OCI-LY1 (cell line): Measurements from ENCODE around the gene FAM240A.

ENCODE experiments used
- H2AFZ ChIP-seq: fragments of 200-600 bp; sonication (generic), shearing (Covaris generic); 2 replicates; pipeline ENCODE4 v1.6.0; 2014; ENCODE audit warnings: antibody characterized with exemption, mild to moderate bottlenecking, low read length
- H3F3A ChIP-seq: fragments of 200-600 bp; sonication (generic), shearing (Covaris generic); 2 replicates; pipeline ENCODE4 v1.6.0; 2014; ENCODE audit warnings: mild to moderate bottlenecking, antibody characterized with exemption, low read length, moderate library complexity; ENCODE audit not compliant: insufficient read depth
- H3K27ac ChIP-seq: fragments of 200-600 bp; sonication (generic); 2 replicates; pipeline ENCODE4 v1.5.1; 2014; ENCODE audit warnings: low read length, mixed run types, mild to moderate bottlenecking, low read depth; ENCODE audit not compliant: poor library complexity, severe bottlenecking
- H3K27me3 ChIP-seq: fragments of 200-600 bp; sonication (generic); 2 replicates; pipeline ENCODE4 v1.6.0; 2014; ENCODE audit warnings: antibody characterized with exemption, mild to moderate bottlenecking, low read length, moderate library complexity; ENCODE audit not compliant: insufficient read depth
- H3K36me3 ChIP-seq: fragments of 200-600 bp; sonication (generic); 2 replicates; pipeline ENCODE4 v1.6.1; 2014; ENCODE audit warnings: mild to moderate bottlenecking, antibody characterized with exemption, low read length, moderate library complexity, mixed read lengths; ENCODE audit not compliant: insufficient read depth
- H3K4me1 ChIP-seq: fragments of 200-600 bp; sonication (generic); 2 replicates; pipeline ENCODE4 v1.5.1; 2014; ENCODE audit warnings: mild to moderate bottlenecking, low read length, moderate library complexity; ENCODE audit not compliant: insufficient read depth, severe bottlenecking
- H3K4me2 ChIP-seq: fragments of 200-600 bp; sonication (generic), shearing (Covaris generic); 2 replicates; pipeline ENCODE4 v1.6.1; 2014; ENCODE audit warnings: low read length
- H3K4me3 ChIP-seq: fragments of 200-600 bp; sonication (generic); 2 replicates; pipeline ENCODE4 v1.5.1; 2014; ENCODE audit warnings: low read length, low read depth, mild to moderate bottlenecking, mixed read lengths; ENCODE audit not compliant: poor library complexity, severe bottlenecking
- H3K79me2 ChIP-seq: fragments of 200-600 bp; shearing (Covaris generic); 2 replicates; pipeline ENCODE4 v1.6.1; 2016; ENCODE audit warnings: mixed run types, low read length, mixed read lengths; ENCODE audit not compliant: insufficient read depth
- H3K9ac ChIP-seq: fragments of 200-600 bp; sonication (generic), shearing (Covaris generic); 2 replicates; pipeline ENCODE4 v1.6.1; 2014; ENCODE audit warnings: mild to moderate bottlenecking, low read length, mixed read lengths
- H3K9me2 ChIP-seq: fragments of 200-600 bp; sonication (generic), shearing (Covaris generic); 2 replicates; pipeline ENCODE4 v1.6.1; 2014; ENCODE audit warnings: low read depth, mild to moderate bottlenecking, low read length, mixed read lengths
- H3K9me3 ChIP-seq: fragments of 200-600 bp; shearing (Covaris generic); 2 replicates; pipeline ENCODE4 v1.6.1; 2014; ENCODE audit warnings: low read length, mixed read lengths
- H4K20me1 ChIP-seq: fragments of 200-600 bp; sonication (generic), shearing (Covaris generic); 2 replicates; pipeline ENCODE4 v1.6.0; 2016; ENCODE audit warnings: mild to moderate bottlenecking, low read length; ENCODE audit not compliant: insufficient read depth
- CTCF ChIP-seq: fragments of 200-600 bp; sonication (generic), shearing (Covaris generic); IDR thresholded peaks from 2 replicates; pipeline ENCODE4 v1.5.1; 2017; ENCODE audit warnings: mild to moderate bottlenecking, antibody characterized with exemption, low read length, moderate library complexity, mixed read lengths
- EZH2 ChIP-seq: fragments of 200-600 bp; sonication (generic), shearing (Covaris generic); IDR thresholded peaks from 2 replicates; pipeline ENCODE4 v1.8.0; 2017; ENCODE audit warnings: borderline replicate concordance, mixed run types, mild to moderate bottlenecking, antibody characterized with exemption, low read length, moderate library complexity, mixed read lengths

The FAM240A gene

GRCh38 chr3:46615050-46615775 is 2.9 kb downstream of the FAM240A start:
- H3K27me3 ChIP-seq: no peaks in the 10 kb centered on the region
- H3K79me2 ChIP-seq: no peaks in the 10 kb centered on the region
- no peaks in the 10 kb centered on the region for H3K9me3 ChIP-seq
- H3K9ac ChIP-seq: no peak overlapping the region
- no peaks in the 10 kb centered on the region for H3K36me3 ChIP-seq
- H2AFZ ChIP-seq: no peak overlapping the region
- TF ChIP-seq CTCF (no peak), EZH2 (no peak)
- H3K27ac ChIP-seq: no peak overlapping the region
- no peaks in the 10 kb centered on the region for H3K4me1 ChIP-seq
- H3K9me2 ChIP-seq: no peaks in the 10 kb centered on the region
- no peaks in the 10 kb centered on the region for H3F3A ChIP-seq
- no peak overlapping the region for H3K4me3 ChIP-seq
- no peaks in the 10 kb centered on the region for H4K20me1 ChIP-seq
- H3K4me2 ChIP-seq: no peak overlapping the region

- Histone ChIP-seq H3K79me2 (no peaks in the 10 kb centered on the region), H3K9me2 (no peaks in the 10 kb centered on the region), H3F3A (no peaks in the 10 kb centered on the region), H3K9me3 (no peaks in the 10 kb centered on the region), H3K4me2 (no peak overlapping the region), H3K27me3 (no peaks in the 10 kb centered on the region), H3K27ac (no peak overlapping the region), H3K9ac (no peak overlapping the region), H3K4me3 (no peak overlapping the region), H3K4me1 (no peaks in the 10 kb centered on the region), H3K36me3 (no peaks in the 10 kb centered on the region), H4K20me1 (no peaks in the 10 kb centered on the region), H2AFZ (no peak overlapping the region)
- TF ChIP-seq EZH2 (no peak), CTCF (no peak)
These were observed 3.7 kb downstream of the FAM240A start for GRCh38 chr3:46615976-46616375.

- no peaks in the 10 kb centered on the region for H3F3A ChIP-seq
- H3K36me3 ChIP-seq: no peaks in the 10 kb centered on the region
- H3K27ac ChIP-seq: no peak overlapping the region
- no peaks in the 10 kb centered on the region for H3K9me3 ChIP-seq
- H3K79me2 ChIP-seq: no peaks in the 10 kb centered on the region
- H3K4me1 ChIP-seq: no peaks in the 10 kb centered on the region
- H3K4me3 ChIP-seq: no peak overlapping the region
- no peak overlapping the region for H3K9ac ChIP-seq
- H3K4me2 ChIP-seq: no peak overlapping the region
- no peak overlapping the region for H2AFZ ChIP-seq
- H4K20me1 ChIP-seq: no peaks in the 10 kb centered on the region
- no peaks in the 10 kb centered on the region for H3K27me3 ChIP-seq
- H3K9me2 ChIP-seq: no peaks in the 10 kb centered on the region
- no peak for TF ChIP-seq CTCF
- TF ChIP-seq EZH2: no peak
These were observed 5.6 kb downstream of the FAM240A start for GRCh38 chr3:46617941-46618340.
